PFSK-1 (cell line): ENCODE measurements around the gene ASIC1.

Experiments used
- POLR2AphosphoS5 ChIP-seq: IDR thresholded peaks from 2 replicates; pipeline ENCODE4 v1.6.1; 2012; ENCODE audit warnings: low read depth, mild to moderate bottlenecking, control low read depth, low read length, moderate library complexity
- REST ChIP-seq, 2 experiments: IDR thresholded peaks; 2 replicates each; pipeline versions ENCODE4 v1.6.1 to v1.8.0; 2011 to 2012; ENCODE audit warnings: low read depth in 2 of 2, low read length in 2 of 2, control low read depth in 1 of 2, inconsistent platforms in 1 of 2, mild to moderate bottlenecking in 1 of 2, moderate library complexity in 1 of 2; ENCODE audit not compliant: insufficient read depth in 1 of 2

GRCh38 chr12:50065726-50066310, 8.4 kb downstream of the ASIC1 start:
- no peak for TF ChIP-seq POLR2AphosphoS5
- TF ChIP-seq REST (IDR thresholded peaks at IDR 0.05; ENCODE audit: insufficient read depth in 1 of 2, low read depth in 2 of 2, low read length in 2 of 2): no peak
